ENCODE data around the gene MPDU1.

DNA sequence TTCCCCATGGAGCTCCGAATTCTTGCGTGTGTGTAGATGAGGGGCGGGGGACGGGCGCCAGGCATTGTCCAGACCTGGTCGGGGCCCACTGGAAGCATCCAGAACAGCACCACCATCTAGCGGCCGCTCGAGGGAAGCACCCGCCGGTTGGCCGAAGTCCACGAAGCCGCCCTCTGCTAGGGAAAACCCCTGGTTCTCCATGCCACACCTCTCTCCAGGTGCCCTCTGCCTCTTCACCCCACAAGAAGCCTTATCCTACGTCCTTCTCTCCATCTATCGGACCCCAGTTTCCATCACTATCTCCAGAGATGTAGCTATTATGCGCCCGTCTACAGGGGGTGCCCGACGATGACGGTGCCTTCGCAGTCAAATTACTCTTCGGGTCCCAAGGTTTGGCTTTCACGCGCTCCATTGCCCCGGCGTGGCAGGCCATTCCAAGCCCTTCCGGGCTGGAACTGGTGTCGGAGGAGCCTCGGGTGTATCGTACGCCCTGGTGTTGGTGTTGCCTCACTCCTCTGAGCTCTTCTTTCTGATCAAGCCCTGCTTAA lies 22.6 kb upstream of the MPDU1 start:
- TF ChIP-seq ZNF423 (CRISPR knock-in tag; IDR thresholded peaks at IDR 0.05) (no peak), TP53 (CRISPR knock-in tag; IDR thresholded peaks at IDR 0.05) (no peak), TEAD1 (CRISPR knock-in tag; IDR thresholded peaks at IDR 0.05) (0 out of 2 replicates have a peak, but pooled peaks have one; percentile 46), TCF7 (CRISPR knock-in tag; IDR thresholded peaks at IDR 0.05; ENCODE audit: low read depth) (no peak), NR3C1 (CRISPR knock-in tag; conservative IDR thresholded peaks at IDR 0.05; ENCODE audit: low read depth) (0 out of 2 replicates have a peak, but pooled peaks have one; percentile 40), FOXP1 (CRISPR knock-in tag; IDR thresholded peaks at IDR 0.05; ENCODE audit: borderline replicate concordance) (no peak), MYBL2 (CRISPR knock-in tag; IDR thresholded peaks at IDR 0.05) (no peak), ZNF121 (CRISPR knock-in tag; IDR thresholded peaks at IDR 0.05) (no peak)
- TF ChIP-seq, protein P1, sequence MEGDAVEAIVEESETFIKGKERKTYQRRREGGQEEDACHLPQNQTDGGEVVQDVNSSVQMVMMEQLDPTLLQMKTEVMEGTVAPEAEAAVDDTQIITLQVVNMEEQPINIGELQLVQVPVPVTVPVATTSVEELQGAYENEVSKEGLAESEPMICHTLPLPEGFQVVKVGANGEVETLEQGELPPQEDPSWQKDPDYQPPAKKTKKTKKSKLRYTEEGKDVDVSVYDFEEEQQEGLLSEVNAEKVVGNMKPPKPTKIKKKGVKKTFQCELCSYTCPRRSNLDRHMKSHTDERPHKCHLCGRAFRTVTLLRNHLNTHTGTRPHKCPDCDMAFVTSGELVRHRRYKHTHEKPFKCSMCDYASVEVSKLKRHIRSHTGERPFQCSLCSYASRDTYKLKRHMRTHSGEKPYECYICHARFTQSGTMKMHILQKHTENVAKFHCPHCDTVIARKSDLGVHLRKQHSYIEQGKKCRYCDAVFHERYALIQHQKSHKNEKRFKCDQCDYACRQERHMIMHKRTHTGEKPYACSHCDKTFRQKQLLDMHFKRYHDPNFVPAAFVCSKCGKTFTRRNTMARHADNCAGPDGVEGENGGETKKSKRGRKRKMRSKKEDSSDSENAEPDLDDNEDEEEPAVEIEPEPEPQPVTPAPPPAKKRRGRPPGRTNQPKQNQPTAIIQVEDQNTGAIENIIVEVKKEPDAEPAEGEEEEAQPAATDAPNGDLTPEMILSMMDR (IDR thresholded peaks at IDR 0.05): peak; percentile 46; the same call in 1 of the 2 replicates
- TF ChIP-seq, protein P2, sequence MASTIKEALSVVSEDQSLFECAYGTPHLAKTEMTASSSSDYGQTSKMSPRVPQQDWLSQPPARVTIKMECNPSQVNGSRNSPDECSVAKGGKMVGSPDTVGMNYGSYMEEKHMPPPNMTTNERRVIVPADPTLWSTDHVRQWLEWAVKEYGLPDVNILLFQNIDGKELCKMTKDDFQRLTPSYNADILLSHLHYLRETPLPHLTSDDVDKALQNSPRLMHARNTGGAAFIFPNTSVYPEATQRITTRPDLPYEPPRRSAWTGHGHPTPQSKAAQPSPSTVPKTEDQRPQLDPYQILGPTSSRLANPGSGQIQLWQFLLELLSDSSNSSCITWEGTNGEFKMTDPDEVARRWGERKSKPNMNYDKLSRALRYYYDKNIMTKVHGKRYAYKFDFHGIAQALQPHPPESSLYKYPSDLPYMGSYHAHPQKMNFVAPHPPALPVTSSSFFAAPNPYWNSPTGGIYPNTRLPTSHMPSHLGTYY (CRISPR knock-in tag; IDR thresholded peaks at IDR 0.05): no peak
